Vagina (tissue), 2 donors: ENCODE measurements around the gene EYS. TPM values are rescaled to one million over a fixed set of nuclear protein-coding genes. Genes with fewer than 3 reads are reported as not detected.
"Not testable (repeated sequence)": the region's sequence is repeated elsewhere in the genome, so short reads cannot be mapped to it uniquely, and the experiment has no call there.

ENCODE experiments used
- DNase-seq, 2 donors: peaks; one replicate each; pipeline ENCODE4 v3.0.0-alpha.2; 2017; ENCODE audit errors: extremely low spot score in 2 of 2
- H3K27ac ChIP-seq: fragments of 200-600 bp; sonication (generic); one replicate; pipeline ENCODE4 v1.5.1; 2019
- H3K27me3 ChIP-seq: fragments of 200-600 bp; sonication (generic); one replicate; pipeline ENCODE4 v1.5.1; 2019
- H3K36me3 ChIP-seq, 2 donors: fragments of 200-600 bp; sonication (generic); one replicate each; pipeline ENCODE4 v1.5.1; 2017 to 2019
- H3K4me1 ChIP-seq: fragments of 200-600 bp; sonication (generic); one replicate; pipeline ENCODE4 v1.5.1; 2019
- H3K4me3 ChIP-seq, 2 donors: fragments of 200-600 bp; sonication (generic); 1 replicate in 1 of 2; 2 replicates in 1 of 2; pipeline ENCODE4 v1.5.1; 2016 to 2019
- H3K9me3 ChIP-seq: fragments of 200-600 bp; sonication (generic); one replicate; pipeline ENCODE4 v1.5.1; 2019
- POLR2A ChIP-seq, 2 donors: fragments of 450-650 bp; IDR thresholded peaks; one replicate each; pipeline ENCODE4 v1.6.1; 2017; ENCODE audit warnings: antibody characterized with exemption in 2 of 2, mild to moderate bottlenecking in 2 of 2, moderate library complexity in 2 of 2
- POLR2AphosphoS5 ChIP-seq, 2 donors: sonication (generic); formaldehyde crosslinking; IDR thresholded peaks; one replicate each; pipeline ENCODE4 v1.9.0; 2017; ENCODE audit warnings: antibody characterized with exemption in 2 of 2, mild to moderate bottlenecking in 2 of 2, low read depth in 1 of 2; ENCODE audit not compliant: insufficient read depth in 1 of 2
- intact Hi-C: fragments of 100-400 bp; cut with DNase I; formaldehyde crosslinking; loops from one replicate; pipeline ENCODE4 v1.15.1; 2023
- total RNA-seq: library from RNA; depleted of rRNA; stranded (reverse); fragments of >200 nt; gene quantifications from one replicate; pipeline ENCODE4 v1.2.3, GENCODE V29; 2016
- TF ChIP-seq, protein P1 (sequence below), 3 experiments: fragments of 450-650 bp in 2 of 3; fragments of 200-600 bp in 1 of 3; sonication (generic) in 1 of 3; IDR thresholded peaks; one replicate each; pipeline ENCODE4 v1.5.1; 2017 to 2019; ENCODE audit warnings: antibody characterized with exemption in 3 of 3, mild to moderate bottlenecking in 2 of 3, moderate library complexity in 2 of 3

Gene EYS
- total RNA-seq, 1 donor from 2014 or later = not detected

DNA sequence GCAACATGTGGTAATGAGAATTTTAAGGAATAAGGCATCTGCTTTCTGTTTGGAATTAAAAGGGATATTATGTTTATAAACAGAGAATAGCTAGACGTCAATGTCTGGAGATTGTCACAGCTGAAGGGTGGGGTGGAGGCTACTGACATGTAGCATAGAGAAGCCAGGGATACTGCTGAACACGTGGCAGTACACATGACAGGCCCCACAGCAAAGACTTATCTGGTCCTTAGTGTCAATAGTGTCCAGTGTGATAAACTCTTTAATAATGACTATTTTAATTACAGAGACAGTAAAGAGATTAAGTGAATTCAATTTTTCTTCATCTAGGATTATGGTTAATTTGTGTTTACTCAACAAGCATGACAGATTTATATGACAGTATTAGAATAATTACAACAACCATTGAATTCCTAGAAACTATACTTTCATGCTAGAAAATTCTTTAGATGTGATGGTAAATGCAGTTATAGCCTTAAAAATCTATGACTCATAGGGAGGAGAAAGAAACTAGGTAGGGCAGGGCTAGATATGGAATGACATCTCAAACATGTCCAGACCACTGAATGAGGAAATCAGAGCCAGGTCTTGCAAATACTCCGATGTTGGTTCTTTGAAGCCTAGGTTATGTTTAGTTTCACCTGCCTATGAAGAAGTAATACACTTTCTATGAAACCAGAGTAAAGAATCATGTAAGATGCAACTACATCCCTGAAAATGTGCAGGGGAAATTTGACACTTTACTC, 1671.9 kb downstream of the EYS start:
- H3K27me3 ChIP-seq = no peaks in the 10 kb centered on the region
- intact Hi-C loops = no loop called here
- no peak overlapping the region for H3K4me3 ChIP-seq
- no peak for DNase-seq
- H3K27ac ChIP-seq = no peak overlapping the region
- H3K4me1 ChIP-seq = no peaks in the 10 kb centered on the region
- no peaks in the 10 kb centered on the region for H3K9me3 ChIP-seq
- no peak for TF ChIP-seq POLR2AphosphoS5 (IDR thresholded peaks at IDR 0.05; ENCODE audit: insufficient read depth in 1 of 2, low read depth in 1 of 2)
- no peaks in the 10 kb centered on the region for H3K36me3 ChIP-seq

DNA sequence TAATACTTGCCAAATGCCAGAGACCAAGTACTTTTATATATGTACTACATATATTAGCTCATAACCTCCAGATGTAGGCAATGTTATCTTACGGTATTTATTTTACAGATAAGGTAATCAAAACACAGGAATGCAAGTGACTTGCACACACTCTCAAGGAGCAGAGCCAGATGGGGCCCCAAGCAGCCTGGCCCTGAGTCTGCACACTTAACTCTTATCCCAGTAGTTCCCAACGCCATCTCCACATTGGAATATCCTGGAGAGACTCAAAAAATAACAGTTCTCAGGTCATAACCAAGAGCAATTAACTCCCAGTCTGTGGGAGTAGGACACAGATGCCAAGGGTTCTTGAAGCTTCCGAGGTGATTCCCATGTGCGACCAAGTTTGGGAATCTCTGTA, 1672.7 kb downstream of the EYS start:
- TF ChIP-seq, protein P1, sequence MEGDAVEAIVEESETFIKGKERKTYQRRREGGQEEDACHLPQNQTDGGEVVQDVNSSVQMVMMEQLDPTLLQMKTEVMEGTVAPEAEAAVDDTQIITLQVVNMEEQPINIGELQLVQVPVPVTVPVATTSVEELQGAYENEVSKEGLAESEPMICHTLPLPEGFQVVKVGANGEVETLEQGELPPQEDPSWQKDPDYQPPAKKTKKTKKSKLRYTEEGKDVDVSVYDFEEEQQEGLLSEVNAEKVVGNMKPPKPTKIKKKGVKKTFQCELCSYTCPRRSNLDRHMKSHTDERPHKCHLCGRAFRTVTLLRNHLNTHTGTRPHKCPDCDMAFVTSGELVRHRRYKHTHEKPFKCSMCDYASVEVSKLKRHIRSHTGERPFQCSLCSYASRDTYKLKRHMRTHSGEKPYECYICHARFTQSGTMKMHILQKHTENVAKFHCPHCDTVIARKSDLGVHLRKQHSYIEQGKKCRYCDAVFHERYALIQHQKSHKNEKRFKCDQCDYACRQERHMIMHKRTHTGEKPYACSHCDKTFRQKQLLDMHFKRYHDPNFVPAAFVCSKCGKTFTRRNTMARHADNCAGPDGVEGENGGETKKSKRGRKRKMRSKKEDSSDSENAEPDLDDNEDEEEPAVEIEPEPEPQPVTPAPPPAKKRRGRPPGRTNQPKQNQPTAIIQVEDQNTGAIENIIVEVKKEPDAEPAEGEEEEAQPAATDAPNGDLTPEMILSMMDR (IDR thresholded peaks at IDR 0.05) = no peak
- TF ChIP-seq POLR2A (IDR thresholded peaks at IDR 0.05) = no peak
- no peak for TF ChIP-seq POLR2AphosphoS5 (IDR thresholded peaks at IDR 0.05; ENCODE audit: insufficient read depth in 1 of 2, low read depth in 1 of 2)
- no peaks in the 10 kb centered on the region for H3K36me3 ChIP-seq
- no peak overlapping the region for H3K27ac ChIP-seq
- intact Hi-C loops = no loop called here
- H3K4me3 ChIP-seq = no peak overlapping the region
- no peaks in the 10 kb centered on the region for H3K9me3 ChIP-seq
- no peaks in the 10 kb centered on the region for H3K27me3 ChIP-seq
- DNase-seq = no peak
- H3K4me1 ChIP-seq = no peaks in the 10 kb centered on the region

DNA sequence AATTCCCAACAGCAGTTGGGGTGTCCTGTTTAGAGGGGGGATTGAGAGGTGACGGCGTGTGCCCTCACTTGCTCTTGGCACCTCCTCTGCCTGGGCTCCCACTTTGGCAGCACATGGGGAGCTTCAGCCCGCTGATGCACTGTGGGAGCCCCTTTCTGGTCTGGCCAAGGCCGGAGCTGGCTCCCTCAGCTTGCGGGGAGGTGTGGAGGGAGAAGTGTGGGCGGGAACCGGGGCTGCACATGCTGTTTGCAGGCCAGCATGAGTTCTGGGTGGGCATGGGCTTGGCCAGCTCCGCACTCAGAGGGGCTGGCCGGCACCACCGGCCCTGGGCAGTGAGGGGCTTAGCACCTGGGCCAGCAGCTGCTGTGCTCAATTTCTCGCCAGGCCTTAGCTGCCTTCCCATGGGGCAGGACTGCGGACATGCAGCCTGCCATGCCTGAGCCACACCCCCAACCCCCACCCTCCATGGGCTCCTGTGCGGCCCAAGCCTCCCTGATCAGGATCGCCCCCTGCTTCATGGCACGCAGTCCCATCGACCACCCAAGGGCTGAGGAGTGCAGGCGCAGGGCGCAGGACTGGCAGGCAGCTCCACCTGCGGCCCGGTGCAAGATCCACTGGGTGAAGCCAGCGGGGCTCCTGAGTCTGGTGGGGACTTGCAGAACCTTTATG, 1675.9 kb downstream of the EYS start:
- H3K36me3 ChIP-seq, H3K4me1 ChIP-seq, DNase-seq, H3K27me3 ChIP-seq, H3K9me3 ChIP-seq, H3K4me3 ChIP-seq, intact Hi-C loops, H3K27ac ChIP-seq: not testable (repeated sequence)

DNA sequence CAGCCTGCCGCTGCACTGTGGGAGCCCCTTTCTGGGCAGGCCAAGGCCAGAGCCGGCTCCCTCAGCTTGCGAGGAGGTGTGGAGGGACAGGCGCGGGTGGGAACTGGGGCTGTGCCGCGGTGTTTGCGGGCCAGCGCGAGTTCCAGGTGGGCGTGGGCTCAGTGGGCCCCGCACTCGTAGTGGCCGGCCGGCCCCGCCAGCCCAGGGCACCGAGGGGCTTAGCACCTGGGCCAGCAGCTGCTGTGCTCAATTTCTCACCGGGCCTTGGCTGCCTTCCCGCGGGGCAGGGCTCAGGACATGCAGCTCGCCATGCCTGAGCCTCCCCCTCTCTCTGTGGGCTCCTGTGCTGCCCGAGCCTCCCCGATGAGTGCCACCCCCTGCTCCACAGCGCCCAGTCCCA, 1683.3 kb downstream of the EYS start:
- intact Hi-C loops = no loop called here
- no peaks in the 10 kb centered on the region for H3K4me1 ChIP-seq

DNA sequence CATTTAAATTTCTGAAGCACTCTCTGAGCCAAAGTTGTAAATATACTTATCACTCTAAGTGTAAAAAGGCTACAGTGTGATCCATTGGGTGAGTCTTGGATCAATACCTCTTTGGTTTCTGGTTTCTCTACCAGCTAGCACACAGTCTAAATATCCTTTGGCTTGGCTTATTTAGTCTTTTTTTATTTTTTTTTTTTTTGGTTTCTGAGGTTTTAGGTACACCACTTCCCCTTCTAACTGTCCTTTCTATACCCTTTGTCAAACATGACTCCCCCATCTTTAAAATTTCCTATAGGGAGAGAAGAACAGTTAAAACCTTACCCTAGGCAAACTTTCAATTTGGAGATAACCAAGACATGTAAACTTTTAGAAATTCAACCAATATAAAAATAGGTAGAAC, 1692.4 kb downstream of the EYS start:
- Histone ChIP-seq H3K4me3 (no peak overlapping the region), H3K27me3 (no peaks in the 10 kb centered on the region), H3K9me3 (no peaks in the 10 kb centered on the region), H3K36me3 (no peaks in the 10 kb centered on the region), H3K4me1 (no peaks in the 10 kb centered on the region), H3K27ac (no peak overlapping the region)
- TF ChIP-seq POLR2A (IDR thresholded peaks at IDR 0.05) (no peak), POLR2AphosphoS5 (IDR thresholded peaks at IDR 0.05; ENCODE audit: insufficient read depth in 1 of 2, low read depth in 1 of 2) (no peak)
- TF ChIP-seq, protein P1 (IDR thresholded peaks at IDR 0.05) = no peak
- no peak for DNase-seq
- intact Hi-C loops = no loop called here

More for the DNA sequence above, 1683.3 kb downstream of the EYS start:
- H3K27me3 ChIP-seq = no peaks in the 10 kb centered on the region
- no peak for DNase-seq
- H3K36me3 ChIP-seq = no peaks in the 10 kb centered on the region
- TF ChIP-seq, protein P1 (IDR thresholded peaks at IDR 0.05) = no peak
- TF ChIP-seq POLR2A (IDR thresholded peaks at IDR 0.05) (no peak), POLR2AphosphoS5 (IDR thresholded peaks at IDR 0.05; ENCODE audit: insufficient read depth in 1 of 2, low read depth in 1 of 2) (no peak)
- H3K4me3 ChIP-seq = no peak overlapping the region
- H3K27ac ChIP-seq = no peak overlapping the region
- H3K9me3 ChIP-seq = no peaks in the 10 kb centered on the region

DNA sequence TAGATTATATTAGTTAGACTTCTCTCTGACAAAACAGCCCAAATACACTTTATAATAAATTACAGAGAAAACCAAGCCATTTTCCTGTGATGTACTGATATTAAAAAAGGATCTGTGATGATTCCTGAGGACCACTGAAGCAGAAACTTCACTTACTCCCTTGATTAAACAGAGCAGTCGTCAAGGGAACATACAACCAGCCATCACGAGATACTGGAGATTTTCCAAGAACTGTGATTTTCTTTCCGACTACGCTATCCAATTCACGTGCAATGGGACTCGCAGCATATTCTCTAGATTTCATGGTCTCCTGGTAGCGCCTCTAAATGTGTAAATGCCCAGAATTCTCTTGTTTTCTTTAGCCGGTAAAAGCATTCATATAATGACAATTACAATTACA, 1694.0 kb downstream of the EYS start:
- TF ChIP-seq POLR2A (IDR thresholded peaks at IDR 0.05) (no peak), POLR2AphosphoS5 (IDR thresholded peaks at IDR 0.05; ENCODE audit: insufficient read depth in 1 of 2, low read depth in 1 of 2) (no peak)
- TF ChIP-seq, protein P1 (IDR thresholded peaks at IDR 0.05) = no peak
- no peak for DNase-seq
- Histone ChIP-seq H3K9me3 (no peaks in the 10 kb centered on the region), H3K27me3 (no peaks in the 10 kb centered on the region), H3K4me1 (no peaks in the 10 kb centered on the region), H3K27ac (no peak overlapping the region), H3K4me3 (no peak overlapping the region), H3K36me3 (no peaks in the 10 kb centered on the region)
- intact Hi-C loops = no loop called here
